ENCODE measurements around the gene FMN1. TPM values are rescaled to one million over a fixed set of nuclear protein-coding genes. Genes with fewer than 3 reads are reported as not detected.

FMN1 gene
- total RNA-seq, 1 experiment from 2014 or later: 3.9 TPM

DNA sequence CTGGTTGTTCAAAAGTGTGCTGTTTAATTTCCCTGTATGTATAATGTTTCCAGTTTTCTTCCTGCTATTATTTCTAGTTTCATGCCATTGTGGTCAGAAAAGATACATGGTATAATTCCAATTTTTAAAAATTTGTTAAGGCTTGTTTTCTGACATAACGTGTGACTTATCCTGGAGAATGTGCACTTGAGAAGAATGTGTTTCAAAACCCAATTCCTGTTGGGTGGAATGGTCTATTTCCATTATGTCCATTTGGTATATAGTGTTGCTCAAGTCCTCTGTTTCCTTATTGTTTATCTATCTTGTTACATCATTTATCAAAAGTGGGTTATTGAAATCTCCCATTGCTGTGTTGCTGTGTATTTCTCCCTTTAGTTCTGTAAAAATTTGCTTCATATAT is 261.3 kb downstream of the FMN1 start:
- no TSS peak for BruUV-seq (replicated peaks)
- no peaks in the 10 kb centered on the region for H3K9me3 ChIP-seq (ENCODE audit: control insufficient read depth, insufficient read depth, low read depth, low read length)
- ATAC-seq (no peak), DNase-seq (ENCODE audit: low read depth, low spot score) (no peak)
- TF ChIP-seq SIN3A (IDR thresholded peaks at IDR 0.05; ENCODE audit: borderline replicate concordance, insufficient read depth, low read depth, low read length) (no peak), REST (IDR thresholded peaks at IDR 0.05; ENCODE audit: insufficient read depth in 1 of 2, low read depth in 2 of 2, low read length in 1 of 2) (no peak), TCF7L2 (IDR thresholded peaks at IDR 0.05; ENCODE audit: low read depth, low read length) (no peak), POLR2AphosphoS5 (IDR thresholded peaks at IDR 0.05; ENCODE audit: low read depth, low read length) (no peak)
- TF ChIP-seq, protein P1, sequence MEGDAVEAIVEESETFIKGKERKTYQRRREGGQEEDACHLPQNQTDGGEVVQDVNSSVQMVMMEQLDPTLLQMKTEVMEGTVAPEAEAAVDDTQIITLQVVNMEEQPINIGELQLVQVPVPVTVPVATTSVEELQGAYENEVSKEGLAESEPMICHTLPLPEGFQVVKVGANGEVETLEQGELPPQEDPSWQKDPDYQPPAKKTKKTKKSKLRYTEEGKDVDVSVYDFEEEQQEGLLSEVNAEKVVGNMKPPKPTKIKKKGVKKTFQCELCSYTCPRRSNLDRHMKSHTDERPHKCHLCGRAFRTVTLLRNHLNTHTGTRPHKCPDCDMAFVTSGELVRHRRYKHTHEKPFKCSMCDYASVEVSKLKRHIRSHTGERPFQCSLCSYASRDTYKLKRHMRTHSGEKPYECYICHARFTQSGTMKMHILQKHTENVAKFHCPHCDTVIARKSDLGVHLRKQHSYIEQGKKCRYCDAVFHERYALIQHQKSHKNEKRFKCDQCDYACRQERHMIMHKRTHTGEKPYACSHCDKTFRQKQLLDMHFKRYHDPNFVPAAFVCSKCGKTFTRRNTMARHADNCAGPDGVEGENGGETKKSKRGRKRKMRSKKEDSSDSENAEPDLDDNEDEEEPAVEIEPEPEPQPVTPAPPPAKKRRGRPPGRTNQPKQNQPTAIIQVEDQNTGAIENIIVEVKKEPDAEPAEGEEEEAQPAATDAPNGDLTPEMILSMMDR (IDR thresholded peaks at IDR 0.05): no peak
- ChIA-PET POLR2A (no interaction called here), CTCF (no interaction called here)
- no peak overlapping the region for H3K4me3 ChIP-seq (ENCODE audit: low read depth in 2 of 2, low read length in 2 of 2)
- H3K36me3 ChIP-seq (ENCODE audit: control insufficient read depth, insufficient read depth, low read length): no peaks in the 10 kb centered on the region
- intact Hi-C loops (cut with micrococcal nuclease; ENCODE audit: unreplicated experiment) (no loop called here), in situ Hi-C loops (cut with HindIII; ENCODE audit: low pct_unique_long_range_greater_than_20kb, low sequenced_read_pairs) (no loop called here)
- no peak overlapping the region for H3K27ac ChIP-seq (ENCODE audit: low read length)
- H3K4me1 ChIP-seq (ENCODE audit: control insufficient read depth, insufficient read depth, low read length): no peaks in the 10 kb centered on the region
- no peaks in the 10 kb centered on the region for H3K27me3 ChIP-seq (ENCODE audit: control insufficient read depth, insufficient read depth, low read length)

DNA sequence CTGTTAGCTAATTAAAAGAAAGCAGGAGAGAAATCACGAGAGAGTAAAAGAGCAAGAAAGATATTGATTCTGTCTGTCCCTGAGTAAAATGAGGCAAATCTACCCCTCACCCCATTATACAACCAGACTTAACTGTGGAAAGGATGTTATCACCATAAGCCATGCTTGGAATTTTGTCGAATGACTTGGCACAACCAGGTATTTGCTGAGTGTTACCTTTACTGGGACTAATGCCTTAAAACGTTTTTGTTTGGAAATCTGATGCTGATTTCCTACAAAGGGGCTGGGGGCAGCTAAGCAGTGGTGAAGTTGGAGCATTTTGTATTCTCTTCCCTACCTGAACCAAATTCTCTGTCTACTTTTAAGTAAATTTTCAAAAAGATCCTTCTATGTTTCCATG is 265.6 kb downstream of the FMN1 start:
- ChIA-PET CTCF (no interaction called here), POLR2A (no interaction called here)
- H3K27ac ChIP-seq (ENCODE audit: low read length): no peak overlapping the region
- ATAC-seq (no peak), DNase-seq (ENCODE audit: low read depth, low spot score) (no peak)
- no peaks in the 10 kb centered on the region for H3K9me3 ChIP-seq (ENCODE audit: control insufficient read depth, insufficient read depth, low read depth, low read length)
- no peaks in the 10 kb centered on the region for H3K27me3 ChIP-seq (ENCODE audit: control insufficient read depth, insufficient read depth, low read length)
- in situ Hi-C loops (cut with HindIII; ENCODE audit: low pct_unique_long_range_greater_than_20kb, low sequenced_read_pairs) (no loop called here), intact Hi-C loops (cut with micrococcal nuclease; ENCODE audit: unreplicated experiment) (no loop called here)
- BruUV-seq (replicated peaks): no TSS peak
- H3K36me3 ChIP-seq (ENCODE audit: control insufficient read depth, insufficient read depth, low read length): no peaks in the 10 kb centered on the region
- H3K4me3 ChIP-seq (ENCODE audit: low read depth in 2 of 2, low read length in 2 of 2): no peak overlapping the region
- TF ChIP-seq, protein P1 (IDR thresholded peaks at IDR 0.05): no peak
- no peak for TF ChIP-seq SIN3A (IDR thresholded peaks at IDR 0.05; ENCODE audit: borderline replicate concordance, insufficient read depth, low read depth, low read length)
- no peak for TF ChIP-seq POLR2AphosphoS5 (IDR thresholded peaks at IDR 0.05; ENCODE audit: low read depth, low read length)
- TF ChIP-seq REST (IDR thresholded peaks at IDR 0.05; ENCODE audit: insufficient read depth in 1 of 2, low read depth in 2 of 2, low read length in 1 of 2): no peak
- no peak for TF ChIP-seq TCF7L2 (IDR thresholded peaks at IDR 0.05; ENCODE audit: low read depth, low read length)
- H3K4me1 ChIP-seq (ENCODE audit: control insufficient read depth, insufficient read depth, low read length): no peaks in the 10 kb centered on the region
